Fibroblast of the conjunctiva (primary cell): ENCODE data around the gene UPP1.

ENCODE experiments used
- DNase-seq: peaks from one replicate; pipeline ENCODE4 v3.0.0-alpha.2; 2010; ENCODE audit warnings: low read depth

The UPP1 gene

GRCh38 chr7:48085942-48086341, 3.1 kb upstream of the UPP1 start:
- DNase-seq: no peak

- DNase-seq: peak; percentile 43
Measured at GRCh38 chr7:48087349-48087748, 1.7 kb upstream of the UPP1 start.

GRCh38 chr7:48088559-48089045, 463 bp upstream of the UPP1 start:
- DNase-seq: peak; percentile 96

GRCh38 chr7:48090095-48090805, 1.2 kb downstream of the UPP1 start:
- DNase-seq: no peak

GRCh38 chr7:48091506-48092433, 2.7 kb downstream of the UPP1 start:
- no peak for DNase-seq

- no peak for DNase-seq
Measured at GRCh38 chr7:48094861-48095293, 5.8 kb downstream of the UPP1 start.

- DNase-seq: no peak
Measured at GRCh38 chr7:48096273-48096672, 7.2 kb downstream of the UPP1 start.

GRCh38 chr7:48097521-48098231, 8.6 kb downstream of the UPP1 start:
- DNase-seq: no peak

GRCh38 chr7:48098846-48099245, 9.8 kb downstream of the UPP1 start:
- no peak for DNase-seq

GRCh38 chr7:48099781-48100180, 10.7 kb downstream of the UPP1 start:
- no peak for DNase-seq

- no peak for DNase-seq
Measured at GRCh38 chr7:48101352-48101751, 12.3 kb downstream of the UPP1 start.

- no peak for DNase-seq
Measured at GRCh38 chr7:48101968-48102367, 12.9 kb downstream of the UPP1 start.

- DNase-seq: no peak
Measured at GRCh38 chr7:48102530-48102929, 13.5 kb downstream of the UPP1 start.

GRCh38 chr7:48105045-48105444, 16.0 kb downstream of the UPP1 start:
- DNase-seq: no peak

GRCh38 chr7:48106906-48107659, 18.0 kb downstream of the UPP1 start:
- no peak for DNase-seq

GRCh38 chr7:48107926-48108472, 18.9 kb downstream of the UPP1 start:
- no peak for DNase-seq

- DNase-seq: no peak
Measured at GRCh38 chr7:48108959-48109847, 20.1 kb downstream of the UPP1 start.

GRCh38 chr7:48109848-48110663, 21.0 kb downstream of the UPP1 start:
- DNase-seq: no peak

GRCh38 chr7:48110868-48111267, 21.8 kb downstream of the UPP1 start:
- DNase-seq: no peak
